NB4 (cell line): ENCODE measurements around the gene SEPTIN14.

ENCODE experiments used
- POLR2A ChIP-seq: IDR thresholded peaks from 2 replicates; pipeline ENCODE4 v1.6.1; 2011; ENCODE audit warnings: mild to moderate bottlenecking; ENCODE audit not compliant: insufficient read length; ENCODE audit errors: extremely low read depth
- TF ChIP-seq, protein P1 (sequence below): IDR thresholded peaks from one replicate; pipeline ENCODE4 v1.5.1; 2012; ENCODE audit warnings: low read depth, low read length
- TF ChIP-seq, protein P2 (sequence below): IDR thresholded peaks from 2 replicates; pipeline ENCODE4 v1.6.1; 2011; ENCODE audit warnings: low read depth, low read length

DNA sequence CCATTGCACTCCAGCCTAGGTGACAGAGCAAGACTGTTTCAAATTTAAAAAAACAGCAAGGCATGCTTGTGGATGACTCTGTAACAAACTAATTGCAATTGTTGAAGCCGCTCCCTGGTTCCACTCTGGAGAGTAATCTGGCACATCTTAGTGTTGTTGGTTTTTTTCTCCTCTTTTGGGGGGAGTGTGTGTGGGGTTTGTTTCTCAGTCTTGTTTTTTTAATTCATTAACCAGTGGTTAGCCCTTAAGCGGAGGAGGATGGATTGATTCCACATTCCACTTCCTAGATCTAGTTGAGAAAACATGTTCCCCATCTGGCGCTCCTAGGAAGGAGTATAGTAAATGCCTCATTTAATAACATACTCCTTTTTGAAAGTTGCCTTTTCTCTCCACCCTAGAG, 16.1 kb upstream of the SEPTIN14 start:
- TF ChIP-seq, protein P1, sequence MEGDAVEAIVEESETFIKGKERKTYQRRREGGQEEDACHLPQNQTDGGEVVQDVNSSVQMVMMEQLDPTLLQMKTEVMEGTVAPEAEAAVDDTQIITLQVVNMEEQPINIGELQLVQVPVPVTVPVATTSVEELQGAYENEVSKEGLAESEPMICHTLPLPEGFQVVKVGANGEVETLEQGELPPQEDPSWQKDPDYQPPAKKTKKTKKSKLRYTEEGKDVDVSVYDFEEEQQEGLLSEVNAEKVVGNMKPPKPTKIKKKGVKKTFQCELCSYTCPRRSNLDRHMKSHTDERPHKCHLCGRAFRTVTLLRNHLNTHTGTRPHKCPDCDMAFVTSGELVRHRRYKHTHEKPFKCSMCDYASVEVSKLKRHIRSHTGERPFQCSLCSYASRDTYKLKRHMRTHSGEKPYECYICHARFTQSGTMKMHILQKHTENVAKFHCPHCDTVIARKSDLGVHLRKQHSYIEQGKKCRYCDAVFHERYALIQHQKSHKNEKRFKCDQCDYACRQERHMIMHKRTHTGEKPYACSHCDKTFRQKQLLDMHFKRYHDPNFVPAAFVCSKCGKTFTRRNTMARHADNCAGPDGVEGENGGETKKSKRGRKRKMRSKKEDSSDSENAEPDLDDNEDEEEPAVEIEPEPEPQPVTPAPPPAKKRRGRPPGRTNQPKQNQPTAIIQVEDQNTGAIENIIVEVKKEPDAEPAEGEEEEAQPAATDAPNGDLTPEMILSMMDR: no peak
- TF ChIP-seq, protein P2, sequence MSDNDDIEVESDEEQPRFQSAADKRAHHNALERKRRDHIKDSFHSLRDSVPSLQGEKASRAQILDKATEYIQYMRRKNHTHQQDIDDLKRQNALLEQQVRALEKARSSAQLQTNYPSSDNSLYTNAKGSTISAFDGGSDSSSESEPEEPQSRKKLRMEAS: no peak
- no peak for TF ChIP-seq POLR2A
